GM18520 (cell line): ENCODE measurements around the gene LIAS.
"Not testable (repeated sequence)": the region's sequence is repeated elsewhere in the genome, so short reads cannot be mapped to it uniquely, and the experiment has no call there.

ENCODE experiments used
- ATAC-seq: cut with Tn5 transposase; IDR thresholded peaks from one replicate; pipeline ENCODE4 v1.9.1; 2021; ENCODE audit not compliant: unreplicated experiment

Gene LIAS

GRCh38 chr4:39497909-39498726, 39.3 kb downstream of the LIAS start:
- no peak for ATAC-seq

GRCh38 chr4:39498727-39499020, 39.8 kb downstream of the LIAS start:
- no peak for ATAC-seq

GRCh38 chr4:39502019-39502663, 43.3 kb downstream of the LIAS start:
- ATAC-seq: no peak

GRCh38 chr4:39502664-39503035, 43.8 kb downstream of the LIAS start:
- ATAC-seq: not testable (repeated sequence)

GRCh38 chr4:39504538-39504937, 45.7 kb downstream of the LIAS start:
- no peak for ATAC-seq

- no peak for ATAC-seq
These were observed 46.7 kb downstream of the LIAS start for GRCh38 chr4:39505581-39505980.

GRCh38 chr4:39510348-39510929, 51.6 kb downstream of the LIAS start:
- no peak for ATAC-seq

- ATAC-seq: not testable (repeated sequence)
These were observed 55.4 kb downstream of the LIAS start for GRCh38 chr4:39514266-39514665.

- no peak for ATAC-seq
These were observed 56.1 kb downstream of the LIAS start for GRCh38 chr4:39514888-39515401.

- ATAC-seq: not testable (repeated sequence)
These were observed 57.0 kb downstream of the LIAS start for GRCh38 chr4:39515669-39516401.

- no peak for ATAC-seq
These were observed 57.6 kb downstream of the LIAS start for GRCh38 chr4:39516407-39516966.

GRCh38 chr4:39518484-39518883, 59.6 kb downstream of the LIAS start:
- no peak for ATAC-seq

GRCh38 chr4:39521253-39521919, 62.5 kb downstream of the LIAS start:
- no peak for ATAC-seq

- ATAC-seq: no peak
These were observed 63.2 kb downstream of the LIAS start for GRCh38 chr4:39522068-39522467.

- no peak for ATAC-seq
These were observed 65.5 kb downstream of the LIAS start for GRCh38 chr4:39524161-39524957.

- ATAC-seq: no peak
These were observed 67.2 kb downstream of the LIAS start for GRCh38 chr4:39525822-39526690.

- no peak for ATAC-seq
These were observed 68.0 kb downstream of the LIAS start for GRCh38 chr4:39526765-39527295.

- peak; percentile 97 for ATAC-seq
These were observed 68.6 kb downstream of the LIAS start, which contains the start of gene UGDH for GRCh38 chr4:39527296-39528060. Gene UGDH (minus strand): TSS chr4:39527439. CDS start chr4:39521512, 5,927 bp downstream.
